Smooth muscle cell (in vitro differentiated cells): ENCODE measurements around the gene DDX28. TPM values are rescaled to one million over a fixed set of nuclear protein-coding genes. Genes with fewer than 3 reads are reported as not detected.

Experiments used
- DNase-seq: peaks from one replicate; lab custom pipeline; 2025; ENCODE audit not compliant: unreplicated experiment; lab: John Stamatoyannopoulos, UW
- H2AFZ ChIP-seq: fragments of 200-600 bp; sonication (generic); 2 replicates; pipeline ENCODE4 v1.6.0; 2016; ENCODE audit warnings: antibody characterized with exemption, low read depth, mild to moderate bottlenecking
- H3F3A ChIP-seq: fragments of 200-600 bp; sonication (generic); 2 replicates; pipeline ENCODE4 v1.6.0; 2017; ENCODE audit warnings: antibody characterized with exemption, low read depth
- H3K27ac ChIP-seq: fragments of 200-600 bp; sonication (generic); 2 replicates; pipeline ENCODE4 v1.5.1; 2016; ENCODE audit warnings: low read depth, mild to moderate bottlenecking
- H3K27me3 ChIP-seq: fragments of 200-600 bp; sonication (generic); 2 replicates; pipeline ENCODE4 v1.6.1; 2016; ENCODE audit warnings: low read depth, mild to moderate bottlenecking
- H3K36me3 ChIP-seq: fragments of 200-600 bp; sonication (generic); 2 replicates; pipeline ENCODE4 v1.5.1; 2016; ENCODE audit warnings: low read depth
- H3K4me1 ChIP-seq: fragments of 200-600 bp; sonication (generic); 2 replicates; pipeline ENCODE4 v1.5.1; 2016; ENCODE audit warnings: low read depth
- H3K4me2 ChIP-seq: fragments of 200-600 bp; sonication (generic); 2 replicates; pipeline ENCODE4 v1.6.0; 2016; ENCODE audit warnings: mild to moderate bottlenecking
- H3K4me3 ChIP-seq: fragments of 200-600 bp; sonication (generic); 2 replicates; pipeline ENCODE4 v1.5.1; 2016; ENCODE audit warnings: mild to moderate bottlenecking
- H3K79me2 ChIP-seq: fragments of 200-600 bp; sonication (generic); 2 replicates; pipeline ENCODE4 v1.6.0; 2016; ENCODE audit warnings: low read depth, mild to moderate bottlenecking
- H3K9ac ChIP-seq: fragments of 200-600 bp; sonication (generic); 2 replicates; pipeline ENCODE4 v1.6.0; 2016; ENCODE audit warnings: low read depth
- H3K9me3 ChIP-seq: fragments of 200-600 bp; sonication (generic); replicated peaks from 2 replicates; pipeline ENCODE4 v1.5.1; 2016; ENCODE audit warnings: low read depth
- H4K20me1 ChIP-seq: fragments of 200-600 bp; sonication (generic); 2 replicates; pipeline ENCODE4 v1.6.0; 2016; ENCODE audit warnings: low read depth
- WGBS: methylation state at CpG from one replicate; pipeline ENCODE4 v1.1.7; 2016; ENCODE audit warnings: low lambda C conversion rate; 5-methylcytosine and 5-hydroxymethylcytosine counted together
- polyA plus RNA-seq: library from polyadenylated mRNA; unstranded; fragments of >200 nt; fragmentation: Nextera tagmentation; extraction: Ambion mirVana; gene quantifications from 2 replicates; pipeline ENCODE4 v1.2.1, GENCODE V29; 2016
- total RNA-seq: library from RNA; depleted of rRNA; stranded (reverse); fragments of >200 nt; gene quantifications from 2 replicates; pipeline ENCODE4 v1.2.3, GENCODE V29; 2014
- TF ChIP-seq, protein P1 (sequence below): fragments of 200-600 bp; sonication (generic); IDR thresholded peaks from 2 replicates; pipeline ENCODE4 v1.5.1; 2017; ENCODE audit warnings: borderline replicate concordance, mild to moderate bottlenecking, antibody characterized with exemption; ENCODE audit not compliant: insufficient read depth, poor library complexity, severe bottlenecking

The DDX28 gene
- total and polyA plus RNA-seq, 2 experiments from 2014 or later, result 6.7 to 9.0 TPM

DNA sequence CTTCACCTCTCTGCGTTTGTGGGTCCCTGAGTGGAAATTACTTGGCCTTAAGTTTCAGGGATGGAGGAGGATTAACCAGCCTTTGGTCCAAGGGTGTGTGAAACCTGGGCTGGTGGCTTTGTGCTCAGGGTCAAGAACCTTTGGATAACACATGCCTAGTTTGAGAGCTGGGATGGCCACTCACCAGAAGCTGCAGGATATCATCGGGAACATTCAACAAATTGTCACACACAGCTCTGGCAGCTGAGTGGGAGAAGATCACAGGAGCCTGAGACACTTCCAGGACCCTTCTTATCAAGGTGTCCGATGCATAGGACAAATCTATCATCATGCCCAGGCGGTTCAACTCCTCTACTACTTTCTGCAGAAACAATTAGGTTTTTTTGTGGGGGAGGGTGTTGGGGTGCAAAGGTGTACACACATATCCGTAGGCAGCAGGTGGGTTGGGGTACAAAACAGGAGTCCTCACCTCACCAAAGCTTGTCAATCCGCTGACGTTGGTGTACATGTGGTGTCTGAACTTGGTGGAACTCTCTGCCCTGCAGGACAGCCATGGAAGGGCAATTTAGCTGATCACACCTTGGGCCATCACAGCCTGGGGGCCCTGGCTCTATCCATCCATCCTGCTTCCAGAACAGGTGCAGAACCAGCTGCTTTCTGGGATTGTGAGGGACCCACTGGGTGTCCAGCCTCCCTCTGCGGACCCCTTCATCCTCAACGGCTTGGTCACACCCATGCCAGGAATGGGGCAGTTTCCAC lies 45.4 kb downstream of the DDX28 start:
- Histone ChIP-seq H3K27me3 (no peaks in the 10 kb centered on the region), H3K4me1 (no peaks in the 10 kb centered on the region), H3K27ac (no peak overlapping the region), H3K36me3 (no peaks in the 10 kb centered on the region), H3K9ac (no peak overlapping the region), H3F3A (no peaks in the 10 kb centered on the region), H3K4me2 (no peak overlapping the region), H3K9me3 (no peaks in the 10 kb centered on the region), H2AFZ (no peak overlapping the region), H3K79me2 (no peaks in the 10 kb centered on the region), H3K4me3 (no peak overlapping the region), H4K20me1 (no peaks in the 10 kb centered on the region)
- TF ChIP-seq, protein P1, sequence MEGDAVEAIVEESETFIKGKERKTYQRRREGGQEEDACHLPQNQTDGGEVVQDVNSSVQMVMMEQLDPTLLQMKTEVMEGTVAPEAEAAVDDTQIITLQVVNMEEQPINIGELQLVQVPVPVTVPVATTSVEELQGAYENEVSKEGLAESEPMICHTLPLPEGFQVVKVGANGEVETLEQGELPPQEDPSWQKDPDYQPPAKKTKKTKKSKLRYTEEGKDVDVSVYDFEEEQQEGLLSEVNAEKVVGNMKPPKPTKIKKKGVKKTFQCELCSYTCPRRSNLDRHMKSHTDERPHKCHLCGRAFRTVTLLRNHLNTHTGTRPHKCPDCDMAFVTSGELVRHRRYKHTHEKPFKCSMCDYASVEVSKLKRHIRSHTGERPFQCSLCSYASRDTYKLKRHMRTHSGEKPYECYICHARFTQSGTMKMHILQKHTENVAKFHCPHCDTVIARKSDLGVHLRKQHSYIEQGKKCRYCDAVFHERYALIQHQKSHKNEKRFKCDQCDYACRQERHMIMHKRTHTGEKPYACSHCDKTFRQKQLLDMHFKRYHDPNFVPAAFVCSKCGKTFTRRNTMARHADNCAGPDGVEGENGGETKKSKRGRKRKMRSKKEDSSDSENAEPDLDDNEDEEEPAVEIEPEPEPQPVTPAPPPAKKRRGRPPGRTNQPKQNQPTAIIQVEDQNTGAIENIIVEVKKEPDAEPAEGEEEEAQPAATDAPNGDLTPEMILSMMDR, result no peak
- DNase-seq, result no peak
- 86% methylated on average over 9 of the region's 9 CpGs for WGBS

- TF ChIP-seq, protein P1, result no peak
- 82% methylated on average over 5 of the region's 5 CpGs for WGBS
- no peak overlapping the region for H2AFZ ChIP-seq
- no peak overlapping the region for H3K4me2 ChIP-seq
- H3K9ac ChIP-seq, result no peak overlapping the region
- no peaks in the 10 kb centered on the region for H4K20me1 ChIP-seq
- H3K9me3 ChIP-seq, result no peaks in the 10 kb centered on the region
- H3K4me3 ChIP-seq, result no peak overlapping the region
- H3K27ac ChIP-seq, result no peak overlapping the region
- no peak for DNase-seq
- no peaks in the 10 kb centered on the region for H3K27me3 ChIP-seq
- H3F3A ChIP-seq, result no peaks in the 10 kb centered on the region
- H3K4me1 ChIP-seq, result no peaks in the 10 kb centered on the region
- H3K79me2 ChIP-seq, result no peaks in the 10 kb centered on the region
- H3K36me3 ChIP-seq, result no peaks in the 10 kb centered on the region
Observed at GRCh38 chr16:67977005-67977404, 46.0 kb downstream of the DDX28 start.

GRCh38 chr16:67976205-67976604 lies 46.8 kb downstream of the DDX28 start:
- WGBS, result 100% methylated on average over 2 of the region's 2 CpGs
- TF ChIP-seq, protein P1, result no peak

More at GRCh38 chr16:67976205-67976604, 46.8 kb downstream of the DDX28 start:
- Histone ChIP-seq H2AFZ (no peak overlapping the region), H3K4me2 (no peak overlapping the region), H3K4me1 (no peaks in the 10 kb centered on the region), H3F3A (no peaks in the 10 kb centered on the region), H3K79me2 (no peaks in the 10 kb centered on the region), H3K27me3 (no peaks in the 10 kb centered on the region), H3K4me3 (no peak overlapping the region), H3K9ac (no peak overlapping the region), H3K9me3 (no peaks in the 10 kb centered on the region), H3K27ac (no peak overlapping the region), H4K20me1 (no peaks in the 10 kb centered on the region), H3K36me3 (no peaks in the 10 kb centered on the region)
- no peak for DNase-seq
